Gastroesophageal sphincter (tissue), 3 donors: ENCODE data around the gene GPR156.

Source experiments
- CTCF ChIP-seq, 4 experiments: fragments of 200-600 bp in 2 of 4; fragments of 450-650 bp in 2 of 4; sonication (generic) in 1 of 4; IDR thresholded peaks; one replicate each; pipeline ENCODE4 v1.5.1; 2017 to 2019; ENCODE audit warnings: antibody characterized with exemption in 4 of 4, mild to moderate bottlenecking in 2 of 4, moderate library complexity in 2 of 4
- POLR2A ChIP-seq, 2 donors: fragments of 450-650 bp; IDR thresholded peaks; one replicate each; pipeline ENCODE4 v1.6.1; 2017; ENCODE audit warnings: antibody characterized with exemption in 2 of 2, mild to moderate bottlenecking in 2 of 2, moderate library complexity in 1 of 2
- POLR2AphosphoS5 ChIP-seq: sonication (generic); formaldehyde crosslinking; IDR thresholded peaks from one replicate; pipeline ENCODE4 v1.6.1; 2017; ENCODE audit warnings: antibody characterized with exemption

DNA sequence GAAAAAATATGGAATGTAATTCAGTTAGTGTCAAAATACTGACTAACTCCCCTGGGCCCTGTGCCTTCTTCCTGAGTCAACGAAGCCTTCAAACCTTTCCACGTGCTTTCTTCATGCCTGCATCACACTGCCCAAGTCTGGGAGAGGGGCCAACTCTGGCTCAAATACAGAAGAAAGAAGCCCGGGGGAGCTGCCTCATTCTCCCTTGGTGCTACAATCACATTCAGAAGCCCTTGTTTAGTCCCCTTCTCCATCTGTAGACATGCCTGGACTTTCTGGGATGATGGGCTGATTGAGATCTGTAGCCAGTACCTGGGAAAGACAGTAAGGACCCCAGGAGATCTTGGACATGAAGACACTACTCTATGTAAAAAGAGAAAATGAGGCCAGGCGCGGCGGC is 113.0 kb downstream of the GPR156 start:
- no peak for TF ChIP-seq POLR2A (IDR thresholded peaks at IDR 0.05)
- TF ChIP-seq POLR2AphosphoS5, result no peak
- no peak for TF ChIP-seq CTCF (IDR thresholded peaks at IDR 0.05)
